Embryonic facial prominence (tissue), 1 donor: ENCODE results near the gene TNS1.

Experiments
- DNase-seq: peaks from one replicate; pipeline ENCODE4 v3.0.0-alpha.2; 2016; ENCODE audit errors: extremely low spot score

The TNS1 gene

GRCh38 chr2:217833439-217833838, 169.4 kb downstream of the TNS1 start:
- DNase-seq: no peak

GRCh38 chr2:217832987-217833386, 169.8 kb downstream of the TNS1 start:
- DNase-seq: no peak

GRCh38 chr2:217832115-217832514, 170.7 kb downstream of the TNS1 start:
- DNase-seq: no peak

GRCh38 chr2:217831306-217831705, 171.5 kb downstream of the TNS1 start:
- DNase-seq: no peak

GRCh38 chr2:217830807-217831206, 172.0 kb downstream of the TNS1 start:
- DNase-seq: no peak

GRCh38 chr2:217830061-217830460, 172.7 kb downstream of the TNS1 start:
- DNase-seq: no peak

GRCh38 chr2:217829420-217829819, 173.4 kb downstream of the TNS1 start:
- DNase-seq: no peak

GRCh38 chr2:217828336-217828735, 174.5 kb downstream of the TNS1 start:
- DNase-seq: no peak

GRCh38 chr2:217827430-217828201, 175.2 kb downstream of the TNS1 start:
- DNase-seq: no peak

GRCh38 chr2:217826991-217827390, 175.8 kb downstream of the TNS1 start:
- DNase-seq: no peak

GRCh38 chr2:217826520-217826919, 176.3 kb downstream of the TNS1 start:
- DNase-seq: no peak

GRCh38 chr2:217825469-217826235, 177.1 kb downstream of the TNS1 start:
- no peak for DNase-seq

GRCh38 chr2:217824223-217824622, 178.6 kb downstream of the TNS1 start:
- DNase-seq: no peak

GRCh38 chr2:217823626-217824025, 179.2 kb downstream of the TNS1 start:
- no peak for DNase-seq

GRCh38 chr2:217822296-217823252, 180.2 kb downstream of the TNS1 start:
- DNase-seq: no peak

GRCh38 chr2:217821536-217822147, 181.2 kb downstream of the TNS1 start:
- DNase-seq: no peak

GRCh38 chr2:217820904-217821303, 181.9 kb downstream of the TNS1 start:
- DNase-seq: no peak

- DNase-seq: no peak
These were observed 182.5 kb downstream of the TNS1 start for GRCh38 chr2:217820091-217820819.

GRCh38 chr2:217818293-217818850, 184.4 kb downstream of the TNS1 start:
- no peak for DNase-seq

GRCh38 chr2:217817466-217818292, 185.1 kb downstream of the TNS1 start:
- DNase-seq: no peak
